ENCODE measurements around the gene CEP192.

CEP192 gene

DNA sequence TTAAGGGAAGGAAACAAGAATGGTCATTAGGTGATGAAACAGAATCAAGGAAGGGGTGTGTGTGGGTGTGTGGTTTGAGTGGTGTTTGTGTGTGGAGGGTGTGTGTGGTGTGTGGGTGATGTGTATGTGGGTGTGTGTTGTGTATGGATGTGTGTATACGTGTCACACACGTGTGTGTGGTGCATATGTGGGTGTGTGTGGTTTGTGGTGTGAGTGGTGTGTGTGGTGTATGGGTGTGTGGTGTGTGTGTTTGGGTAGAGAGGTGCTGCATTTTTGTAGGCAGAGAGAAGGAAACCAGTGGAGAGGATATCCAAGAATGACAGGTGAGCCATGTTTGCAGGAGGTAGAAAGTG, 1.1 kb upstream of the CEP192 start:
- ChIA-PET CTCF (interaction anchor here (0.6 kb wide), 1 partner anchor 1365 kb away, joined by 4 read pairs; no protein-coding TSS in a partner anchor), POLR2A (ENCODE audit: low non-redundant PET) (no interaction called here)
- peak overlapping the region; percentile 94 for H3K27ac ChIP-seq
- no peak for DNase-seq (ENCODE audit: low spot score)
- TF ChIP-seq, protein P1, sequence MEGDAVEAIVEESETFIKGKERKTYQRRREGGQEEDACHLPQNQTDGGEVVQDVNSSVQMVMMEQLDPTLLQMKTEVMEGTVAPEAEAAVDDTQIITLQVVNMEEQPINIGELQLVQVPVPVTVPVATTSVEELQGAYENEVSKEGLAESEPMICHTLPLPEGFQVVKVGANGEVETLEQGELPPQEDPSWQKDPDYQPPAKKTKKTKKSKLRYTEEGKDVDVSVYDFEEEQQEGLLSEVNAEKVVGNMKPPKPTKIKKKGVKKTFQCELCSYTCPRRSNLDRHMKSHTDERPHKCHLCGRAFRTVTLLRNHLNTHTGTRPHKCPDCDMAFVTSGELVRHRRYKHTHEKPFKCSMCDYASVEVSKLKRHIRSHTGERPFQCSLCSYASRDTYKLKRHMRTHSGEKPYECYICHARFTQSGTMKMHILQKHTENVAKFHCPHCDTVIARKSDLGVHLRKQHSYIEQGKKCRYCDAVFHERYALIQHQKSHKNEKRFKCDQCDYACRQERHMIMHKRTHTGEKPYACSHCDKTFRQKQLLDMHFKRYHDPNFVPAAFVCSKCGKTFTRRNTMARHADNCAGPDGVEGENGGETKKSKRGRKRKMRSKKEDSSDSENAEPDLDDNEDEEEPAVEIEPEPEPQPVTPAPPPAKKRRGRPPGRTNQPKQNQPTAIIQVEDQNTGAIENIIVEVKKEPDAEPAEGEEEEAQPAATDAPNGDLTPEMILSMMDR (conservative IDR thresholded peaks at IDR 0.05; ENCODE audit: low read depth), result no peak

DNA sequence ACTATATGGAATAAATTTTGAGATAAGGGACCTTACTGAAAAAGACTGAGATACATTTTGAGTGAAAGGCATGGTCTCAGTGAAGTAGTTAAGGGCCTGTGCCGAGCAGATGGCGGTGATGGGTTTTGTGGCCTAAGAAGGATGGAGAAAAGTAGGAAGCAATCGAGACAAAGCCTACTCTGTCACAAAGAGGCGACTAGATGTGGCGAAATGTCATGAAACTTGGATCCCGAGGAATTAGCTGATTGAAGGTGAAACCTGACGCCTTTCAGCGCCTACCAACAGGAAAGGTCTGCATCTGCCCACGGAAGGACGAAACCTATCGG, 558 bp upstream of the CEP192 start:
- POLR2A ChIA-PET (ENCODE audit: low non-redundant PET), result interaction anchor here (0.7 kb wide), 1 partner anchor 9 kb away, joined by 4 read pairs; no protein-coding TSS in a partner anchor
- CTCF ChIA-PET, result no interaction called here
- no peak for DNase-seq (ENCODE audit: low spot score)
- TF ChIP-seq, protein P1 (conservative IDR thresholded peaks at IDR 0.05; ENCODE audit: low read depth), result no peak
- peak overlapping the region; percentile 94 for H3K27ac ChIP-seq

GRCh38 chr18:12991821-12992179, 638 bp downstream of the CEP192 start:
- TF ChIP-seq, protein P1 (conservative IDR thresholded peaks at IDR 0.05; ENCODE audit: low read depth), result no peak
- POLR2A ChIA-PET (ENCODE audit: low non-redundant PET), result no interaction called here
- CTCF ChIA-PET, result interaction anchor here (0.5 kb wide), 1 partner anchor 169 kb away, joined by 3 read pairs; no protein-coding TSS in a partner anchor
- H3K27ac ChIP-seq, result peak overlapping the region; percentile 94
- DNase-seq (ENCODE audit: low spot score), result no peak

- H3K27ac ChIP-seq, result no peak overlapping the region
- POLR2A ChIA-PET (ENCODE audit: low non-redundant PET), result no interaction called here
- CTCF ChIA-PET, result no interaction called here
Measured at GRCh38 chr18:12993439-12993838, 2.3 kb downstream of the CEP192 start.

GRCh38 chr18:12995424-12995823, 4.3 kb downstream of the CEP192 start:
- H3K27ac ChIP-seq, result no peak overlapping the region
- TF ChIP-seq, protein P1 (conservative IDR thresholded peaks at IDR 0.05; ENCODE audit: low read depth), result no peak
- CTCF ChIA-PET, result no interaction called here
- POLR2A ChIA-PET (ENCODE audit: low non-redundant PET), result no interaction called here
- DNase-seq (ENCODE audit: low spot score), result no peak

More at GRCh38 chr18:12993439-12993838, 2.3 kb downstream of the CEP192 start:
- no peak for DNase-seq (ENCODE audit: low spot score)
- TF ChIP-seq, protein P1 (conservative IDR thresholded peaks at IDR 0.05; ENCODE audit: low read depth), result no peak

GRCh38 chr18:12995952-12996477, 4.9 kb downstream of the CEP192 start:
- ChIA-PET CTCF (interaction anchor here (0.6 kb wide), 1 partner anchor 19 kb away, joined by 3 read pairs; no protein-coding TSS in a partner anchor), POLR2A (ENCODE audit: low non-redundant PET) (no interaction called here)
- TF ChIP-seq, protein P1 (conservative IDR thresholded peaks at IDR 0.05; ENCODE audit: low read depth), result no peak
- no peak for DNase-seq (ENCODE audit: low spot score)
- H3K27ac ChIP-seq, result no peak overlapping the region

Measured in RWPE1 (cell line).